Gastrocnemius medialis (tissue), 4 donors: Measurements from ENCODE around the gene PTGIS. TPM values are rescaled to one million over a fixed set of nuclear protein-coding genes. Genes with fewer than 3 reads are reported as not detected.

Experiments
- ATAC-seq, 2 donors: fragments of 150-250 bp; one replicate each; pipeline ENCODE4 v1.9.1; 2016
- DNase-seq, 2 donors: peaks; one replicate each; pipeline ENCODE4 v3.0.0-alpha.2; 2019
- H3K27ac ChIP-seq, 4 donors: fragments of 200-600 bp; sonication (generic); 1 replicate in 1 of 4; 2 replicates in 3 of 4; pipeline ENCODE4 v1.5.1; 2016 to 2018; ENCODE audit warnings: mild to moderate bottlenecking in 2 of 4, moderate library complexity in 1 of 4
- H3K27me3 ChIP-seq, 3 donors: fragments of 200-600 bp; sonication (generic) in 2 of 3; 1 replicate in 1 of 3; 2 replicates in 2 of 3; pipeline versions ENCODE4 v1.5.1 to v1.6.0; 2016 to 2019; ENCODE audit warnings: mild to moderate bottlenecking in 1 of 3, moderate library complexity in 1 of 3
- H3K36me3 ChIP-seq, 2 donors: fragments of 200-600 bp; sonication (generic) in 1 of 2; one replicate each; pipeline ENCODE4 v1.5.1; 2017 to 2018
- H3K4me1 ChIP-seq, 2 donors: fragments of 200-600 bp; sonication (generic) in 1 of 2; one replicate each; pipeline ENCODE4 v1.5.1; 2016 to 2017; ENCODE audit warnings: mild to moderate bottlenecking in 2 of 2
- H3K4me3 ChIP-seq, 4 donors: fragments of 200-600 bp; sonication (generic) in 3 of 4; 1 replicate in 1 of 4; 2 replicates in 3 of 4; pipeline ENCODE4 v1.5.1; 2016 to 2019; ENCODE audit warnings: mild to moderate bottlenecking in 2 of 4
- H3K9me3 ChIP-seq, 3 donors: fragments of 200-600 bp; sonication (generic) in 2 of 3; 1 replicate in 1 of 3; 2 replicates in 2 of 3; pipeline ENCODE4 v1.5.1; 2016 to 2019
- POLR2A ChIP-seq, 2 donors: fragments of 450-650 bp; IDR thresholded peaks; one replicate each; pipeline ENCODE4 v1.6.1; 2017; ENCODE audit warnings: antibody characterized with exemption in 2 of 2, mild to moderate bottlenecking in 2 of 2, moderate library complexity in 2 of 2
- in situ Hi-C, 4 donors: fragments of 200-750 bp; cut with MboI; loops; one replicate each; pipeline versions ENCODE4 v1.15.0 to v1.8.0; 2017; ENCODE audit warnings: low sequenced_read_pairs in 4 of 4
- intact Hi-C: fragments of 100-400 bp; cut with DNase I; formaldehyde crosslinking; loops from one replicate; pipeline ENCODE4 v1.15.1; 2023; ENCODE audit warnings: low total_unique reads
- total RNA-seq, 4 donors: library from RNA; depleted of rRNA; stranded (reverse); fragments of >200 nt; gene quantifications; one replicate each; pipeline versions ENCODE4 v1.1.0 to v1.2.3, GENCODE V29; 2016
- TF ChIP-seq, protein P1 (sequence below), 5 experiments: fragments of 450-650 bp in 3 of 5; fragments of 200-600 bp in 2 of 5; sonication (generic) in 2 of 5; IDR thresholded peaks in 4 of 5; conservative IDR thresholded peaks in 1 of 5; 1 replicate in 4 of 5; 2 replicates in 1 of 5; pipeline ENCODE4 v1.5.1; 2016 to 2019; ENCODE audit warnings: antibody characterized with exemption in 5 of 5, mild to moderate bottlenecking in 3 of 5, moderate library complexity in 3 of 5

Gene PTGIS
- total RNA-seq, 4 donors from 2014 or later, result 4.5 to 13.1 (median 9.5) TPM

DNA sequence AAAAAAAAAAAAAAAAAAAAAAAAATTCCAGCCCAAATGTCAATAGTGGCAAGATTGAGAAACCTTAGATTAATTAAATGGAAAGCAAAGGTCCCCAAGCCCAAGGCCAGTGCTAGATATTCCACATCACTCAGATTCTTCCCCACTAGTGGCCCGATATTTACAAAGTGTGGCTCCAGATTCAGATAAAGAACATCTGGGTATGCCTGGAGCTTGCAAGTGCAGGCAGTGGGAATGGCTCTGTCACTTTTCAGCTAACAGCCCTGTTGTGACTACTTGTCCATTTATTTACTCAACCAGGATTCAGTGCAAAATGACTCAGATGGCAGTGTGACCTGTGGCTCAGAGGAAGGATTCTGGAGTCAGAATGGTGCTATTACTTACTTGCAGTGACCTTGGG is 77.2 kb downstream of the PTGIS start:
- ATAC-seq (peak in 1 of 2 donors; percentile 22), DNase-seq (no peak)
- no peaks in the 10 kb centered on the region for H3K36me3 ChIP-seq
- in situ Hi-C loops (no loop called here), intact Hi-C loops (no loop called here)
- H3K4me1 ChIP-seq, result no peaks in the 10 kb centered on the region
- H3K27ac ChIP-seq, result no peak overlapping the region
- no peaks in the 10 kb centered on the region for H3K27me3 ChIP-seq
- TF ChIP-seq, protein P1, sequence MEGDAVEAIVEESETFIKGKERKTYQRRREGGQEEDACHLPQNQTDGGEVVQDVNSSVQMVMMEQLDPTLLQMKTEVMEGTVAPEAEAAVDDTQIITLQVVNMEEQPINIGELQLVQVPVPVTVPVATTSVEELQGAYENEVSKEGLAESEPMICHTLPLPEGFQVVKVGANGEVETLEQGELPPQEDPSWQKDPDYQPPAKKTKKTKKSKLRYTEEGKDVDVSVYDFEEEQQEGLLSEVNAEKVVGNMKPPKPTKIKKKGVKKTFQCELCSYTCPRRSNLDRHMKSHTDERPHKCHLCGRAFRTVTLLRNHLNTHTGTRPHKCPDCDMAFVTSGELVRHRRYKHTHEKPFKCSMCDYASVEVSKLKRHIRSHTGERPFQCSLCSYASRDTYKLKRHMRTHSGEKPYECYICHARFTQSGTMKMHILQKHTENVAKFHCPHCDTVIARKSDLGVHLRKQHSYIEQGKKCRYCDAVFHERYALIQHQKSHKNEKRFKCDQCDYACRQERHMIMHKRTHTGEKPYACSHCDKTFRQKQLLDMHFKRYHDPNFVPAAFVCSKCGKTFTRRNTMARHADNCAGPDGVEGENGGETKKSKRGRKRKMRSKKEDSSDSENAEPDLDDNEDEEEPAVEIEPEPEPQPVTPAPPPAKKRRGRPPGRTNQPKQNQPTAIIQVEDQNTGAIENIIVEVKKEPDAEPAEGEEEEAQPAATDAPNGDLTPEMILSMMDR (IDR thresholded peaks at IDR 0.05 in 4 of 5, conservative IDR thresholded peaks at IDR 0.05 in 1 of 5), result no peak
- no peak for TF ChIP-seq POLR2A (IDR thresholded peaks at IDR 0.05)
- no peak overlapping the region for H3K4me3 ChIP-seq
- no peaks in the 10 kb centered on the region for H3K9me3 ChIP-seq

DNA sequence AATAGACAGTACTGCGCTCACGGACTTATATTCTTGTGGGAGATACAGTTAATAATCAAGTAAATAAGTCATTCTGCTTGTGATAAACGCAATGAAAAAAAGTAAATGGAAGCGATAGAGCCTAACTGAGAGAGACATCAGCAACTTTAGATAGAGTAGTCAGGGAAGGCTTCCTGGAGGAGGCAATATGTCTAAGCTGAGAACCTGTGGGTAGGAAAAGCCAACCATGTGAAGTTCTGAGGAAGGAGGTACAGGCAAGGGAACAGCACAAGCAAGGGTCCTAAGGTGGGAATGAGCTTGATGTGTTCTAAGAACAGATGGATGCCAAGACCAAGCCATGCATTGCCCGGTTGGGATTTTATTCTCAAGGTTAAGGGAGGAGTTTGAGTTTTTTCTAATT is 78.2 kb downstream of the PTGIS start:
- no peak overlapping the region for H3K4me3 ChIP-seq
- TF ChIP-seq POLR2A (IDR thresholded peaks at IDR 0.05), result no peak
- TF ChIP-seq, protein P1 (IDR thresholded peaks at IDR 0.05 in 4 of 5, conservative IDR thresholded peaks at IDR 0.05 in 1 of 5), result no peak
- DNase-seq (no peak), ATAC-seq (no peak)
- no peak overlapping the region for H3K27ac ChIP-seq
- H3K4me1 ChIP-seq, result no peaks in the 10 kb centered on the region
- H3K27me3 ChIP-seq, result no peaks in the 10 kb centered on the region
- in situ Hi-C loops (loop anchor here in 1 of 4 donors (10.0 kb wide), 1 partner anchor 155 kb away; no protein-coding TSS in a partner anchor), intact Hi-C loops (no loop called here)
- H3K36me3 ChIP-seq, result no peaks in the 10 kb centered on the region
- no peaks in the 10 kb centered on the region for H3K9me3 ChIP-seq

DNA sequence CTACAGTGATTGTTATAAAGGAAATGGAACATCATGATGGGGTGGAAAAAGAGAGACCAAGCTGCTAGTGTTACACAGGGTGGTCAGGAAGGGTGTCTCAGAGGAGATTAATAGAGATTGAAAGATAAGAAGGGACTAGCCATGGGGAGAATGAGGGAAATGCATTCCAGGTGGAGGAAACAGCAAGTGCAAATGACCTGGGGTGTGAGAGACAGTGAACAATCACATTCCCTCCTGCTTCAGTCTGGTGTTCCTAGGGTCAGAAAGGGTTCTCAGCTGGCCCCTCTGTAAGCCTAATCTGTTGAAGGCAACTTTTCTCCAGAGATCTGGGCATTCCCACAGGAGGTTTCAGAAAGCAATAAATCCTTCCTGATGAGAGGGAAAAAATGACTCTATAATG is 81.9 kb downstream of the PTGIS start:
- in situ Hi-C loops (loop anchor here in 1 of 4 donors (10.0 kb wide), 1 partner anchor 151 kb away; no protein-coding TSS in a partner anchor), intact Hi-C loops (no loop called here)
- no peak for ATAC-seq
- TF ChIP-seq POLR2A (IDR thresholded peaks at IDR 0.05), result no peak
- TF ChIP-seq, protein P1 (IDR thresholded peaks at IDR 0.05 in 4 of 5, conservative IDR thresholded peaks at IDR 0.05 in 1 of 5), result no peak
- Histone ChIP-seq H3K9me3 (no peaks in the 10 kb centered on the region), H3K36me3 (no peaks in the 10 kb centered on the region), H3K4me3 (no peak overlapping the region), H3K27ac (no peak overlapping the region), H3K27me3 (no peaks in the 10 kb centered on the region), H3K4me1 (peaks cover 5 to 26% of the 10 kb centered on the region in 2 donors)
- DNase-seq, result no peak

DNA sequence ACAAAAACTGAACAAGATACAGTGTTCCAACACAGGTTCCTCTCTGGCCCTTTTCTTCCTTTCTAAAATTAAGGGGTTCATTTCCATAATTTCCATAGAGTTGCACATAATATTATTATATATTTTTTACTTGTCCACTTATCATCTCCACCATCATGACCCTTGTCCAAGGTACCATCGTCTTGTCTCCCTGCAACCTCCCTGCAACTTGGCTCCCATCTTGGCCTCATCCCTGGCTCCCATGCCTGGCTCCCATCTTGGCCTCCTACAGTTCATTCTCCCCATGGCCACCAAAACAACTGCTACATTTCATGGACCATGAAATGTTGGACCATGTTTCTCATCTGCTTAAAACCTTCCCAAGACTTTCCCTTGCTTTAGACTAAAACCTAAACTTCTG is 82.4 kb downstream of the PTGIS start:
- in situ Hi-C loops (loop anchor here in 1 of 4 donors (10.0 kb wide), 1 partner anchor 151 kb away; no protein-coding TSS in a partner anchor), intact Hi-C loops (loop anchor here (2.0 kb wide), 1 partner anchor 23 kb away; no protein-coding TSS in a partner anchor)
- H3K4me3 ChIP-seq, result no peak overlapping the region
- H3K9me3 ChIP-seq, result no peaks in the 10 kb centered on the region
- H3K4me1 ChIP-seq, result peaks cover 5 to 28% of the 10 kb centered on the region in 2 donors
- no peak for TF ChIP-seq POLR2A (IDR thresholded peaks at IDR 0.05)
- TF ChIP-seq, protein P1 (IDR thresholded peaks at IDR 0.05 in 4 of 5, conservative IDR thresholded peaks at IDR 0.05 in 1 of 5), result no peak
- H3K27me3 ChIP-seq, result no peaks in the 10 kb centered on the region
- H3K27ac ChIP-seq, result no peak overlapping the region
- ATAC-seq (no peak), DNase-seq (no peak)
- no peaks in the 10 kb centered on the region for H3K36me3 ChIP-seq
